HG02885 (cell line): ENCODE results near the gene PTPN1.

Experiments
- ATAC-seq: cut with Tn5 transposase; IDR thresholded peaks from one replicate; pipeline ENCODE4 v1.9.1; 2021; ENCODE audit warnings: mild to moderate bottlenecking; ENCODE audit not compliant: unreplicated experiment, poor library complexity

Gene PTPN1

DNA sequence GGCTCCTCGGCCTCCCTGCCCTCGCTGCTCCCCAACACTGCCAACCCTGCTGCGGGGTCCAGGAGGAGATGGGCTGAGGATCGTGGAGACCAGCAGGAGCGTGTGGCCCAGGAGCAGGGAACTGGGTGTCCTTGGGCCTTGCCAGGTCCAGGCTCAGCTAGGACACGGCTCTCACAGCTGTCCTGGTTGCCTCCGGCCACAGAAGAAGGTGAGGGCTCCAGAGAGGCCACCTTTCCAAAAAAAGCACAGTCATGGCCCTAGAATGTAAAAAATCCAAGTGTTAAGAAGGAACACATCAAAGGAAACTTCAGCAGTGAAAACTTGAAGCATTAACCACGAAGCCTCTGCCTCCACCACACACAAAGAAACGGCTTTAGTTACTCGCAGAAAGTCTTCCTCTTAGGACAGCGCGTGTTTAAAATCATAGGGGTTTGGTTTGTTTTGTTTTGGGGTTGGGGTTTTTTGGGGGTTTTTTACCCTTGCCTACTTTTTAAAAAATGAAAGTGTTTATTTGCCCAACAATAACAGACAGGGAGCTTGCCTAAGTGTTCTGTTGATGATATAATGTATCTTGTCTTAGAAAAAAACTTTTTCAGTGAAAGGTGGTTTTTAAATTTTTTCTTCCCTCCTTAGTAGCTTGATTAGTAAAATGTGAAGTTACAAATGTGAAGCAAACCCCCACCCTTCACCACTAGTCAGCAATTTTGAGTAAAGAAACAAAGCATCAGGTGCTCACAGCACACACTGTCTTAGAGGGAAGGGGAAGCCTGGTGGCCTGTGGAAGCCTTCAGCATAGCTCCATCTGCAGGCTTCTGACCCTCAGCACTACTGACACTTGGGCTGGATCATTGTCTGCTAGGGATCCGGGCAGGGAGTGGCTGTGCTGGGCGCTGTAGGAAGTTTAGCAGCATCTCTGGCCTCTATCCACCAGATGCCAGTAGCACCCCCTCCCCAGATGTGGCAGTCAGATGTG, 60.0 kb downstream of the PTPN1 start:
- peak; percentile 75 for ATAC-seq

DNA sequence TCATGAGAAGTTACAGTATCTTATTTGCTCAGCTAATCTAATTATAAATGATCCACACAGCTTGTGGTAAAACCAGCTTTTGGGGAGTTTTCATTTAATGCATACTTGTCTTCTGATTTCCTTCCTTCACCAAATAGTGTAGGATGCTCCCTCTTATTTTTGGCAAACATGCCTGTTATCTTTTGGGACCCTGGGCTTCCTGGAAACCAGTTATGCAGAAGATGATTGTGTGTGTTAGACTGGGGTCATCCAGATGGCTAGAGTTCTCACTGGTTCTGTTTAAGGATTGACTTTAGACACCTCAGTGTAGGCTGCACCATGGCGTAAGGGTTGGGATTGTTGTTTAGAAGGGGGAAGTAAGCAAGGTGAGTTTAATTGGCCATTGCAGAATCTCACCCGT, 61.3 kb downstream of the PTPN1 start:
- no peak for ATAC-seq

DNA sequence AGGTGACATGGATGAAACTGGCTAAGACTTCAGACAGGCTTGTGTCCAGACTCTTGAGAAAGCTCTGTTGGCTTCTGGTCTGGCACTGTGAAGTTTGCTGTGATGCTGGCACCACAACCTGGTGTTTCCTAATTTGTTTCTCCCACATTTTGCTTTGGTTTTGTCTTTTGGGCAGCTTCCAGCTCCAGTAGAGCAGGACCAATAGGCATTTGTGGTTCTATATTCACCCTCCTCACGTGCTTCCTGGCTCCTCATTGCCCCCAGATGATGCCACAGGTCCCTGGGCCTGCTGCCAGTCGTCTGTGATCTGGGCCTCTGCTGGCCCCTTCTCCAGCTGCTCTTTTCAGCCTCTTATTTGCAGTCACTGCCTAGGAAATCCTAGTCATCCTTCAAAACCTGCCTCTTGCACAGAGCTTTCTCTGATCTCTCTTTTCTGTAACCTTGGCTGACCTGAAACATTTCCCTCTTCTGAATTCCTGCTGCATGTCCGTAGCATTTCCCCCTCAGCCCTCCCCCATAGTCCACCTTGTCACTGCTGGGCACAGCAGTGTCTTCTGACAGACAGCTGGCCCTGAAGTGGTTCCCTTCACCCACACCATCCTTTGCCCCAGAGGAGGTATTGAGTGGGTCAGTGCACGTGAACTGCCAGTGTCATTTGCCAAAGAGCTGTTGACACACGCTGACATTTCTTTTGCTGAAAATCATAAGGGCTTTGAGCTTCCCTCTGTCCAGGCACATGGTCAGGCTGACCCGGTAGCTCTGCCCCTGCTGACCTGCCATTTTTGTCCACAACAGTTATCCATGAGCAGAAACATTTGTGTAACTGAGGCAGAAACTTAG, 63.0 kb downstream of the PTPN1 start:
- no peak for ATAC-seq

DNA sequence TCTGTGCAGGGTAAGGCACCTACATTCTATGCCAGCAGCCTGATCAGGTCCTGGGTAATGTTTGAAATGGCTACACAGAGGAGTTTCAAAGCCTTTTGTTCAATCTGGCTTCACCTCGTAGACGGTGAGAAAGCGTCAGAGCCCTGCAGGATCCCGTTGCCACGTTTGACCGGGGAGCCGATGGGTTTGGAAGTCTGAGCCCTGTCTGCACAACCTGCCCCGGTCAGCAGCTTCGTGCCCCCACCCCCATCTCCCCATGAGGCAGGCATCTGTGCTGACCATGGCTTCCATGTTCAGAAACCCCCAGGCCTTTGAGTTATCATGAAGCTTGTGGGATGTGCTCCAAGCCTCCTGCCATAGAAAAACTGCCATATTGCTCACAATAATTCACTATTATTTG, 63.9 kb downstream of the PTPN1 start:
- no peak for ATAC-seq

DNA sequence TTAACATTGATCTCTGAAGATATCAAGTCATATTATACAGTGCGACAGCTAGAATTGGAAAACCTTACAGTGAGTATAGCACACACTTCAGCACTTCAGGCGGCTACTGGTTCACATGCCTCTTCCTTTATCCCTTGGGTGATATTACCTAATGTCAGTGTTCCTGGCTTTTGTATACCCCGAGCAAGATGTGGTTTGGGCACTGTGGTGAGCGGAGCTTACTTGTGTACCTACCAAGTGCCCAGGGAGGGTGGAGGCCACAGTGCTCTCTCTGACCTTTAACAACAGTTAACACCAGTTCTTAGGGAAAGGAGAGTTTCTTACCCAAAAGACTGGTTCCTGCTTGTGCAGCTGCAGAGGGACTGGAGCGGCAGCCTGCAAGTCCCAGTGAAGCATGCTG, 64.4 kb downstream of the PTPN1 start:
- no peak for ATAC-seq

DNA sequence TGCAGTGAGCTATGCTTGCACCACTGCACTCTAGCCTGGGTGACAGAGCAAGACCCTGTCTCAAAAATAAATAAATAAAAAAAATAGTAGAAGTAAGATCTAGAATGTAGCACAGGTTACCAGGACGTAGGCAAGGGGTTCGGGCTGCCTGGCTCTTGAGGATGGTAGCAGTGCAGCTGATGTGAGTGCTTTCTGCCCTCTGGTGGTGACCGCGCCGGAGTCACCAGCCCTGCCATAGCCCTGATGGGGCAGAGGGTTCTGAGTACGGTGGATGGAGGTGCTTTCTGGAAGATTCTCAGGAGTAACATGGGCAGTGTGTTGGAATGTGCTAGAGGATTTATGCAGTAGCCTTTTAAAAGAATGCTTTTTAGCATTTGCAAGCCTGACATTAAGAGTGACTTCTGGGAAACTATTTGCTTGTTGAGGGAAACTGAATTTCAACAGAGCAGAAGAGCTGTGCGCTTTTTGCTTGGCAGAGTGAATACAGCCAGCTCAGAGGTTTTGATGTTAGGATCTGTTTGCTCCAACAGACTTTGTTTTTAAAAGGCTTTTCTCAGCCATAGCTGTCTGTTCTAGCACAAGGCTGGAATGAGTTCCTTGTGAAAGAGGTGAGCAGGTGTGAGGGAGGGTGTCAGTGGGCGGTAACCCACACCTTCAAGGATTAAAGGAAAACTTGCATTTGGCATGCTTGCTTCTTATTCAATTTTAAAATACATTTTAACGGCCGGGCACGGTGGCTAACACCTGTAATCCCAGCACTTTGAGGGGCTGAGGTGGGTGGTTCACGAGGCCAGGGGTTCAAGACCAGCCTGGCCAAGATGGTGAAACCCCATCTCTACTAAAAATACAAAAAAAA, 65.9 kb downstream of the PTPN1 start:
- ATAC-seq, result no peak

DNA sequence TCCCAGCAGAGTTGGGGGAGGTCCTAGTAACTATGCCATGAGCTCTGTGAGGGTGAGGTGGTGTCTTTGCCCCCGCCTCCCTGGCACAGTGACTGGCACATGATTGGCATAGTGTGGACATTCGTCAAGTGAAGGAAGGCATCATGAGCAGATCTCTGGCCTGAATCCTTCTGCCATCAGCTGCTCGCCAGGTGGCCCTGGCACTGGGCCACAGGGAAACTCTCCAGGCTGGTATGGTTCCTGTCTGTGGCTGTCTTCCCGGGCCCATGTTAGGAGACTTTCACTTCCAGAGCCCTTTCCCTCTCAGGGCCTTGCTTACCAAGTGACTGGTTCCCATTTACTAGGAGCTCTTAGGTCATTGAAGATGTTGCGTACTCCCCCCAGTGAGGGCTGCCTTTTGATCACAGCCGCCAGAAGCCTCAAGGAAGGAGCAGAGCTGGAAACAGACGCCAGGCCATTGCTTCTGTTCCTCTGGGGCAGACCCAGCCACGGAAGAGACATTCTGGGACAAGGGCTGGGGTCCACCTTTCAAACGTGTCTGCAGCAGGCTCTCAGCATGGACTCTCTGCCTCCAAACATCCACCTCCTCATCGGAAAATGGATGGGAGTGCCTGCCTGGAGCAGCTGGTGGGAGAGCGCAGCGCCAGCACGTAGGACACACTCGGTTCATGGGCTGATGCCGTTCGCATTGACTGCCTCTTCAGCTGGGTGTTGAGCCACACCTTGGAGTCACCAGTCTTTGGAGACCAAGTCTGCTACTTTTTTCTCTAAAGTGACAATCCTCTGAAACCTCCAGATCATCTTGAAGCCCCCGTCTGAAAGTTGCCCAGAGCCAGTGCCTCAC, 67.2 kb downstream of the PTPN1 start:
- ATAC-seq, result no peak

DNA sequence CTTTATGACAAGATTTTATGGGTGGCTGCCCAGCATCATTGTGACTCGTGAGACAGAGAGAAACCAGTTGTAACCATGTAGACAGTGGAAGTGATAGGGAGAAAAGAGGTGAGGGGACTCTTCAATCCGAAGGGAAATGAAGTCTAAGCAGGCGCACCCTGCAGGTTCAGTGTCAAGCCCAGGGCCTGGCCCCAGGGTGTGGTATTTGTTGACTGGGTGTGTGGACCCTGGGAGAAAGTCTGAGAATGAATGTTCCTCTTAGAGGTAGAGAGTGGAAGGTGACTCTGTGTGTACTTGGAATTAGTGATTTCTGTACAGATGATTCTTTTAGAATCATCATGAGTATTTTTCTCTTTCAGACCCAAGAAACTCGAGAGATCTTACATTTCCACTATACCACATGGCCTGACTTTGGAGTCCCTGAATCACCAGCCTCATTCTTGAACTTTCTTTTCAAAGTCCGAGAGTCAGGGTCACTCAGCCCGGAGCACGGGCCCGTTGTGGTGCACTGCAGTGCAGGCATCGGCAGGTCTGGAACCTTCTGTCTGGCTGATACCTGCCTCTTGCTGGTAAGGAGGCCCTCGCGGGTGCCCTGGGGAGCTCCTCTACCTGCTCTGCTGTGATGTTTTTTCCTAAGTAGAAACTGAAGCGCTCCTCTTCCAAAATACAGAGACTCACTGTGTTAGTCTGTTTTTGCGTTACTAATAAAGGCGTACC, 68.0 kb downstream of the PTPN1 start:
- ATAC-seq, result no peak

DNA sequence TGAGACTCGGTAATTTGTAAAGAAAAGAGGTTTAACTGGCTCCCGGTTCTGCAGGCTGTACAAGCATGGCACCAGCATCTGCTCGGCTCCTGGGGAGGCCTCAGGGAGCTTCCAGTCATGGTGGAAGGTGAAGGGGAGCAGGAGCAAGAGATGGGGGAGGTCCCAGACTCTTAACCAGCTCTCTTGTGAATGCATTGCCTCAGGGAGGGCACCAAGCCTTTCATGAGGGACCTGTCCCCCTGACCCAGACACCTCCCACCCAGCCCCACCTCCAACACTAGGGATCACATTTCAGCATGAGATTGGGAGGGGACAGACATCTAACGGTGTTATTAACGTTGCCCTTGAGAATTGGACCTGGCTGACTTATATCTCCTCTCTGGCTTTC, 68.6 kb downstream of the PTPN1 start:
- ATAC-seq, result no peak

DNA sequence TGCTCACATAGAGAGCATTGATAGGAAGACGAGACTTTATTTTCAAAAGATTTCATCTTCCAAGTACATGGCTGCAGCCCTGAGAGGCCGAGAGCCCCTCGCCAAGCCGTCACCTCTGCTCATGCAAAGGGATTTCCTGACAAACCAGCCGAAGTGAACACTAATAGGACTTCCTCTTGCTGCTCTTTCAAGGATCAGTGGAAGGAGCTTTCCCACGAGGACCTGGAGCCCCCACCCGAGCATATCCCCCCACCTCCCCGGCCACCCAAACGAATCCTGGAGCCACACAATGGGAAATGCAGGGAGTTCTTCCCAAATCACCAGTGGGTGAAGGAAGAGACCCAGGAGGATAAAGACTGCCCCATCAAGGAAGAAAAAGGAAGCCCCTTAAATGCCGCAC, 69.3 kb downstream of the PTPN1 start:
- ATAC-seq, result no peak

DNA sequence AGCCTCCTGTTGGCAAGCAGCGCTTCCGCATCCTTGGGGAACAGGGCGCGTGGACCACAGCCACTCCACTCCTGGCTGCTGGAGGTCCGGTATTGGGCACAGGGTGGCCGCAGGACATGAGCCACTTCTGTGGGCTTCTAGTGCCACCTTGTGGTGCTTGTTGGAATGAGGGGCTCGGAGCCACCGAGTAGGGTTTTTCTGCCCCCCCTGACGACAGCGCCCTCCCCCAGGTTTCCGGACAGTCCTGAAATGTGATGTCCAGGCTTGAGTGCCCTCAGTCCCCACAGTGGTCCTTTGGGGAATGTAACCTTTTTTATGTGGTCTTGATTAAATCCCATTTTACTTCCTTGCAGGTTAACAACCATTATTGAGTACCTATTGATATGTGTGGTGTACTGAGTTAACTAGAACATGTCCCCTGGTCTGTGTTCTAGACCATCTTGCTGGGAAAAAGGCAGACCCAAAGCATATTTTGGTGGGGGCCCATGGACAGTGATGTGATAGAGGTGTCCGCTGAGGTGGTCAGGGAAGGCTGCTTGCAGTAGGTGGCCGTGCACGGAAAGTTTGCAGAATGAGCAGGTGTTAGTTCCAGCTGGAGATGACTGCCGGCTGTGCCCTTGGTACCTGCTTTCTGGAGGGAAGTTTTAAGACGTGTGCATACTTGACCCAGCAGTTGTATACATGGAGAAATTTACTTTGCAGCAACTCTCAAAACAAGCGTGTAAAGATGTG, 70.0 kb downstream of the PTPN1 start:
- ATAC-seq, result no peak

DNA sequence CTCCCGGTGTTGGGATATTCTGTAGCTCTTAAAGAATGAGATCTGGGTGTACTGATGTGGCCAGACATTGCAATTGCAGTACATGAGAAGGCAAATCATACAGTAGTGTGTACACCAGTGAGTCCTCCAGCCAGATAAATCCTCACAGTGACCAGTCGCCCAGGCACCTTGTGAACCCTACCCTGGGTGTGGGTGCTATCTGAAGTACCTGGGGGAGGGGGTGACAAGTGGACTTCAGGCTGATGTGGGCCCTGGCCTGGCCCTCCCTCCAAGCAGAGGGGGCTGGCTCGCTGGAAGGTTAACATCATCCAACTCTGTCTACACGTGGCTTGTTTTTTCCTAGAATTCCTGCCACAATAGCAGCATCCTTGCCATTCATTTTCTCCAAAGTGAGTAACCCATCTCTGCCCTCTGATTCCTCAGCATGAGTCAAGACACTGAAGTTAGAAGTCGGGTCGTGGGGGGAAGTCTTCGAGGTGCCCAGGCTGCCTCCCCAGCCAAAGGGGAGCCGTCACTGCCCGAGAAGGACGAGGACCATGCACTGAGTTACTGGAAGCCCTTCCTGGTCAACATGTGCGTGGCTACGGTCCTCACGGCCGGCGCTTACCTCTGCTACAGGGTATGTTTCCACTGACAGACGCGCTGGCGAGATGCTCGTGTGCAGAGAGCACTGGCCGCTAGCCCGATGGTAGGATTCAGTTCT, 70.8 kb downstream of the PTPN1 start:
- ATAC-seq, result no peak

DNA sequence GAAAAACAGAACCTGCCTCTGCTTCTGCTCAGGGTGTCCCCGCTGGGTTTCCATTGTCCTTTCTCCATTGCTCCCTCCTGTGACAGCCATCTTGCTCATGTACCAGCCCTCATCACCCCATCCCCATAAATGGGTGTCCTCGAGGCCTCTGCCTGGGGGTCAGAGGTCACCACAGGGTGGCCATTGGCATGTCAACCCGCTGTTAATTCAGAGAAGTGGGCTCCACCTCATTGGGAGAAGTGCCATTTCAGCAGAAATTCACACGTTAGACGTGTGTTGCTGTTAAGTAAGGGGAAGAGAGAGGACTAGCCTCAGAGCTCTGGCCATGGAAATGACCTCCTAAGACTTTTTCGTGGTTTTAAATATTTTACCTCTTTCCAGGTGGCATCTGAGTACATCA, 71.9 kb downstream of the PTPN1 start:
- no peak for ATAC-seq

DNA sequence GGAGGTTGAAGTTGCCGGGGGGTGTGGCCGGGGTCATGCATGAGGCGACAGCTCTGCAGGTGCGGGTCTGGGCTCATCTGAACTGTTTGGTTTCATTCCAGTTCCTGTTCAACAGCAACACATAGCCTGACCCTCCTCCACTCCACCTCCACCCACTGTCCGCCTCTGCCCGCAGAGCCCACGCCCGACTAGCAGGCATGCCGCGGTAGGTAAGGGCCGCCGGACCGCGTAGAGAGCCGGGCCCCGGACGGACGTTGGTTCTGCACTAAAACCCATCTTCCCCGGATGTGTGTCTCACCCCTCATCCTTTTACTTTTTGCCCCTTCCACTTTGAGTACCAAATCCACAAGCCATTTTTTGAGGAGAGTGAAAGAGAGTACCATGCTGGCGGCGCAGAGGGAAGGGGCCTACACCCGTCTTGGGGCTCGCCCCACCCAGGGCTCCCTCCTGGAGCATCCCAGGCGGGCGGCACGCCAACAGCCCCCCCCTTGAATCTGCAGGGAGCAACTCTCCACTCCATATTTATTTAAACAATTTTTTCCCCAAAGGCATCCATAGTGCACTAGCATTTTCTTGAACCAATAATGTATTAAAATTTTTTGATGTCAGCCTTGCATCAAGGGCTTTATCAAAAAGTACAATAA, 72.5 kb downstream of the PTPN1 start:
- ATAC-seq, result no peak

DNA sequence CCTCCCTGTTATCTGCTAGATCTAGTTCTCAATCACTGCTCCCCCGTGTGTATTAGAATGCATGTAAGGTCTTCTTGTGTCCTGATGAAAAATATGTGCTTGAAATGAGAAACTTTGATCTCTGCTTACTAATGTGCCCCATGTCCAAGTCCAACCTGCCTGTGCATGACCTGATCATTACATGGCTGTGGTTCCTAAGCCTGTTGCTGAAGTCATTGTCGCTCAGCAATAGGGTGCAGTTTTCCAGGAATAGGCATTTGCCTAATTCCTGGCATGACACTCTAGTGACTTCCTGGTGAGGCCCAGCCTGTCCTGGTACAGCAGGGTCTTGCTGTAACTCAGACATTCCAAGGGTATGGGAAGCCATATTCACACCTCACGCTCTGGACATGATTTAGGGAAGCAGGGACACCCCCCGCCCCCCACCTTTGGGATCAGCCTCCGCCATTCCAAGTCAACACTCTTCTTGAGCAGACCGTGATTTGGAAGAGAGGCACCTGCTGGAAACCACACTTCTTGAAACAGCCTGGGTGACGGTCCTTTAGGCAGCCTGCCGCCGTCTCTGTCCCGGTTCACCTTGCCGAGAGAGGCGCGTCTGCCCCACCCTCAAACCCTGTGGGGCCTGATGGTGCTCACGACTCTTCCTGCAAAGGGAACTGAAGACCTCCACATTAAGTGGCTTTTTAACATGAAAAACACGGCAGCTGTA, 73.4 kb downstream of the PTPN1 start:
- no peak for ATAC-seq

DNA sequence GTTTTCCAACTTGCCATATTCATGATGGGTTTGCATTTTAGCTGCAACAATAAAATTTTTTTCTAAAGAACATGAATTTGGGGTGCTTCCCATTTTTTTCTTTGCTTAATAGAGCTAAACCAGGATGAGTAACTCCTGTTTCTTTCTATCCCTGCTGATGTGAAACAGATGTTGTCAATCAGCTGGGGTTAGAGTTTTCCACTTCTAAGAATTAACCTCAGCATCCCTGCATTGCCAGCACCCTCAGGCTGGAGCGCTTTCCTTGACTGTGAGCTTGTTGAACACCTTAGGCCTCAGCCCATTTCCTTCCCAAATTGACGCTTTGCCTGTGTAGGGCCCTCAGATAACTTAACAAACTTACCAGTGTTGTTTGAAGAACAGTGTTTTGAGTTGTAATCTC, 74.5 kb downstream of the PTPN1 start:
- ATAC-seq, result no peak

DNA sequence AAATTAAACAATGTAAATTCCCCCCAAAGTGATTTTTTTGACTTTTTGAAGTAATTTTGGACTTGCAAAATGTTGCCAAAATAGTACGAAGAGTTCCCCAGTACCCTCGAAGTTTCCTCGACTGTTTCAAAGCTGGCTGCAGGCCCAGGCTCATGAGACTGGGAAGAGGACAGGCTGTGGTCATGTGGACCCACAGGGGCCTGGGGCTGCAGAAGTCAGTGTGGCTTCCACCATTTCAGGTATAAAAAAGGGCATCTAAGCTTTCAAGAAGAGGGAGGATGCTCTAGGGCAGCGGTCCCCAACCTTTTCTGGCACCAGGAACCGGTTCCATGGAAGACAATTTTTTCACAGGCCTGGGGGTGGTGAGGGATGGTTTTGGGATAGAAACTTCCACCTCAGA, 75.0 kb downstream of the PTPN1 start:
- ATAC-seq, result no peak
